Testis (tissue), 2 donors: Measurements from ENCODE around the gene MGAT5.

ENCODE experiments used
- POLR2A ChIP-seq: fragments of 450-650 bp; IDR thresholded peaks from one replicate; pipeline ENCODE4 v1.6.1; 2017; ENCODE audit warnings: antibody characterized with exemption, mild to moderate bottlenecking, moderate library complexity
- TF ChIP-seq, protein P1 (sequence below), 3 experiments: fragments of 450-650 bp in 2 of 3; fragments of 200-600 bp in 1 of 3; sonication (generic) in 1 of 3; IDR thresholded peaks; one replicate each; pipeline ENCODE4 v1.5.1; 2016 to 2019; ENCODE audit warnings: antibody characterized with exemption in 3 of 3, mild to moderate bottlenecking in 2 of 3, moderate library complexity in 1 of 3

GRCh38 chr2:134416018-134416417 is 162.1 kb downstream of the MGAT5 start:
- TF ChIP-seq, protein P1, sequence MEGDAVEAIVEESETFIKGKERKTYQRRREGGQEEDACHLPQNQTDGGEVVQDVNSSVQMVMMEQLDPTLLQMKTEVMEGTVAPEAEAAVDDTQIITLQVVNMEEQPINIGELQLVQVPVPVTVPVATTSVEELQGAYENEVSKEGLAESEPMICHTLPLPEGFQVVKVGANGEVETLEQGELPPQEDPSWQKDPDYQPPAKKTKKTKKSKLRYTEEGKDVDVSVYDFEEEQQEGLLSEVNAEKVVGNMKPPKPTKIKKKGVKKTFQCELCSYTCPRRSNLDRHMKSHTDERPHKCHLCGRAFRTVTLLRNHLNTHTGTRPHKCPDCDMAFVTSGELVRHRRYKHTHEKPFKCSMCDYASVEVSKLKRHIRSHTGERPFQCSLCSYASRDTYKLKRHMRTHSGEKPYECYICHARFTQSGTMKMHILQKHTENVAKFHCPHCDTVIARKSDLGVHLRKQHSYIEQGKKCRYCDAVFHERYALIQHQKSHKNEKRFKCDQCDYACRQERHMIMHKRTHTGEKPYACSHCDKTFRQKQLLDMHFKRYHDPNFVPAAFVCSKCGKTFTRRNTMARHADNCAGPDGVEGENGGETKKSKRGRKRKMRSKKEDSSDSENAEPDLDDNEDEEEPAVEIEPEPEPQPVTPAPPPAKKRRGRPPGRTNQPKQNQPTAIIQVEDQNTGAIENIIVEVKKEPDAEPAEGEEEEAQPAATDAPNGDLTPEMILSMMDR (IDR thresholded peaks at IDR 0.05), result no peak
- no peak for TF ChIP-seq POLR2A
